Psoas muscle (tissue), 8 donors: ENCODE measurements around the gene TMEM181. TPM values are rescaled to one million over a fixed set of nuclear protein-coding genes. Genes with fewer than 3 reads are reported as not detected.

ENCODE experiments used
- ATAC-seq, 4 donors: fragments of 200-7000 bp; cut with Tn5 transposase; one replicate each; pipeline ENCODE4 v1.9.1; 2020; ENCODE audit warnings: moderate library complexity in 3 of 4, mild to moderate bottlenecking in 2 of 4
- DNase-seq, 2 donors: peaks; one replicate each; pipeline ENCODE4 v3.0.0-alpha.2; 2020
- H3K27ac ChIP-seq: fragments of 200-600 bp; one replicate; pipeline ENCODE4 v1.8.0; 2022
- H3K27me3 ChIP-seq, 3 donors: fragments of 200-600 bp in 1 of 3; one replicate each; pipeline versions ENCODE4 v1.6.1 to v1.8.0; 2013 to 2022; ENCODE audit warnings: low read length in 2 of 3, mild to moderate bottlenecking in 2 of 3, moderate library complexity in 1 of 3; ENCODE audit not compliant: insufficient read depth in 3 of 3
- H3K36me3 ChIP-seq, 2 donors: fragments of 200-600 bp in 1 of 2; one replicate each; pipeline versions ENCODE4 v1.6.1 to v1.8.0; 2013 to 2022; ENCODE audit warnings: low read depth in 1 of 2, mild to moderate bottlenecking in 1 of 2, moderate library complexity in 1 of 2; ENCODE audit not compliant: insufficient read depth in 1 of 2
- H3K4me1 ChIP-seq: fragments of 200-600 bp; one replicate; pipeline ENCODE4 v1.8.0; 2022
- H3K4me3 ChIP-seq: fragments of 200-600 bp; one replicate; pipeline ENCODE4 v1.8.0; 2022; ENCODE audit warnings: mild to moderate bottlenecking
- H3K9me3 ChIP-seq: fragments of 200-600 bp; one replicate; pipeline ENCODE4 v1.8.0; 2022
- WGBS, 3 donors: extraction: QIAGEN DNeasy Blood & Tissue Kit; methylation state at CpG; one replicate each; pipeline versions ENCODE4 v1.1.6 to v1.1.7; 2013; 5-methylcytosine and 5-hydroxymethylcytosine counted together
- intact Hi-C, 2 donors: fragments of 100-400 bp; cut with DNase I; formaldehyde crosslinking; loops; one replicate each; pipeline versions ENCODE4 v1.11.0 to v1.14.2; 2022
- polyA plus RNA-seq, 3 donors: library from polyadenylated mRNA; stranded (reverse); fragments of 200-250 nt; gene quantifications; one replicate each; pipeline ENCODE4 v1.2.3, GENCODE V29; 2013
- total RNA-seq, 4 donors: library from RNA; stranded (reverse); fragmentation: NEBNext Ultra II Directional in 2 of 4; extraction: Animal tissue kit (Norgen Biotek cat#: 25700) in 2 of 4; gene quantifications; one replicate each; pipeline versions ENCODE4 v1.2.1 to v1.2.4, GENCODE V29; 2021 to 2023
- TF ChIP-seq, protein P1 (sequence below): fragments of 200-600 bp; IDR thresholded peaks from one replicate; pipeline ENCODE4 v1.8.0; 2022; ENCODE audit warnings: antibody characterized with exemption
- donor health status: healthy with polysubstance abuse.
- donor health status: DM: no; HTN: no; CAD: no; lungs with moderate emphysema.
- donor health status: Bipolar disorder and iron deficiency.
- donor health status: healthy.
- donor health status: DM: yes; HTN: yes; CAD: no.
- donor health status: DM: no; HTN: no; CAD: no.
- donor health status: DM: no; HTN: no; CAD: no.
- donor health status: DM: yes; HTN: yes; CAD: no.

TMEM181 gene
- total and polyA plus RNA-seq, 7 donors, result 6.8 to 16.2 (median 12.2) TPM

DNA sequence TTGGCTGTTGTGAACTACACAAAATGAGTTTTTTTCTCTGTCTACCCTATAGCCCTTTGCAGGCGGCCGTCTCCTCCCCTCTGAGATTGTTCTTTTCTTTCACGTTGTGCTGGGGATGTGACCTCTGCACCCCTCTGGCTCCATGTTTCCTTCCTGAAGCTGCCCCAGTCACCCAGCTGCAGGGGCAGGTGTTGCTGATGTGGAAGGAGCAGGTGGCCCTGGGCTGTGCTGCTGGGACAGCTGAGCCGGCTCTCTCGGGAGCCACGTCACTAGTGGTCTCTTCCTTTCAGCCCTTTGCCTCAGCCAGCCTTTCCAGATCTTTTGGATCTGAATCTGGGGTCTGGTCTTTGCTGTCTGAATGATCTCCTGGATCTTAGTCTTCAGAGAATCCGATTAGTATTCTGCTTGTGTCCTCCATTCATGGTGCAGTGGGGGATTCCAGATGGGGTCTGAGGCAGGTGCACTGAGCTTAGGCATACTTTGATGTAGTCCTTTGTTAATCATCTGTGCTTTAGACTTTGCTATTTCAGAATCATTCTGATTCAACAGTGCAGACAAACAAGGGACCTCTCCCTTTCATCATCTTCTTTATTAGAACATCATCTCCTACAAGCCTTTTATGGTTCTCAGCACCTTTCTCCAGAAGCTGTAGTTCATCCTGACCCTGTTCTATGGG lies 31.4 kb downstream of the TMEM181 start:
- TF ChIP-seq, protein P1, sequence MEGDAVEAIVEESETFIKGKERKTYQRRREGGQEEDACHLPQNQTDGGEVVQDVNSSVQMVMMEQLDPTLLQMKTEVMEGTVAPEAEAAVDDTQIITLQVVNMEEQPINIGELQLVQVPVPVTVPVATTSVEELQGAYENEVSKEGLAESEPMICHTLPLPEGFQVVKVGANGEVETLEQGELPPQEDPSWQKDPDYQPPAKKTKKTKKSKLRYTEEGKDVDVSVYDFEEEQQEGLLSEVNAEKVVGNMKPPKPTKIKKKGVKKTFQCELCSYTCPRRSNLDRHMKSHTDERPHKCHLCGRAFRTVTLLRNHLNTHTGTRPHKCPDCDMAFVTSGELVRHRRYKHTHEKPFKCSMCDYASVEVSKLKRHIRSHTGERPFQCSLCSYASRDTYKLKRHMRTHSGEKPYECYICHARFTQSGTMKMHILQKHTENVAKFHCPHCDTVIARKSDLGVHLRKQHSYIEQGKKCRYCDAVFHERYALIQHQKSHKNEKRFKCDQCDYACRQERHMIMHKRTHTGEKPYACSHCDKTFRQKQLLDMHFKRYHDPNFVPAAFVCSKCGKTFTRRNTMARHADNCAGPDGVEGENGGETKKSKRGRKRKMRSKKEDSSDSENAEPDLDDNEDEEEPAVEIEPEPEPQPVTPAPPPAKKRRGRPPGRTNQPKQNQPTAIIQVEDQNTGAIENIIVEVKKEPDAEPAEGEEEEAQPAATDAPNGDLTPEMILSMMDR, result no peak
- Histone ChIP-seq H3K4me1 (no peaks in the 10 kb centered on the region), H3K27me3 (no peaks in the 10 kb centered on the region), H3K4me3 (no peak overlapping the region), H3K9me3 (no peaks in the 10 kb centered on the region), H3K36me3 (peaks cover 10 to 94% of the 10 kb centered on the region in 2 donors), H3K27ac (no peak overlapping the region)
- WGBS, 3 donors, result 63 to 75% (median 72%) methylated on average over 7 of the region's 7 CpGs
- DNase-seq (no peak), ATAC-seq (no peak)
- intact Hi-C loops, result no loop called here

DNA sequence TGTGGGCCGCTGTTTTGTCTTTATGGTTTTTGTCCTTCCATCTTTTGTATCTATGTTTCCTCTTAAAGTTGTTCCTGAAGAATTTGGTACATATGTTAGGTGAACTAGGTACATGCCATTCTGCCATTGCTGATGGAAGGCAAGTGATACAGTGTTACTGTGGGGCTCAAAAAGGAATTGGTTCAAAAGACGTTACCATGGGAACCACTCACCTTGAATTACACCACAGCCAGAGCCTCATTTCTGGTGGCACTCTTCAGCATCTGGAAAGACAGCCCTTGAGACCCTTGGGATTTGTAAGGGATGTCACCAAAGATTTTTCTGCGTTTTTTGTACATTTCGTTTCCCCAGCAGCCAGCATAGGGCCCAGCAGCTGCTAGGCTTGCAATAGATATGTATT lies 31.9 kb downstream of the TMEM181 start:
- ATAC-seq (no peak), DNase-seq (no peak)
- intact Hi-C loops, result no loop called here
- Histone ChIP-seq H3K4me3 (no peak overlapping the region), H3K36me3 (peaks cover 10 to 89% of the 10 kb centered on the region in 2 donors), H3K27ac (no peak overlapping the region), H3K9me3 (no peaks in the 10 kb centered on the region), H3K27me3 (no peaks in the 10 kb centered on the region), H3K4me1 (no peaks in the 10 kb centered on the region)
- 87 to 94% (median 92%) methylated on average over 4 of the region's 4 CpGs for WGBS, 3 donors
- TF ChIP-seq, protein P1, result no peak

- 92 to 97% (median 94%) methylated on average over 3 of the region's 3 CpGs for WGBS, 3 donors
These were observed 33.8 kb downstream of the TMEM181 start for GRCh38 chr6:158593670-158594069.

DNA sequence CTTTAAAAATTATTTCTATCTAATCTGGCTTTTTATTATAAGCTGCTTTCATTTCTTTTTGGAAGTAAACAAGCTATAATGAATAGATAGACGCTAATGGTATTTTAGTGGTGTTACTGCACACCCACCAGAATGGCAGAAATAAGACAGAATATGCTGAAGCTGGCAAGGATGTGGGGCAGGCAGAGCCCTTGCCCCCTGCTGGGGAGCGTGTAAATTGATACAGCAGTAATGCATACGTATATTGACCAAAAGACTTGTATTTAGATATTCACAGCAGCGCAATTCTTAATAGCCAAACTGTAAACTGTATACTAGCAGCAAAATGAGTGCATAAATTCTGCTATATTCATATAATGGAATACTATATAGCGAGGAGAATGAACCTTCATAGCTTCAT lies 35.3 kb downstream of the TMEM181 start:
- H3K27ac ChIP-seq, result no peak overlapping the region
- intact Hi-C loops, result no loop called here
- no peak for DNase-seq
- TF ChIP-seq, protein P1, result no peak
- H3K4me3 ChIP-seq, result no peak overlapping the region
- peaks cover 8 to 80% of the 10 kb centered on the region in 2 donors for H3K36me3 ChIP-seq
- WGBS, 3 donors, result 77 to 93% (median 93%) methylated on average over 5 of the region's 5 CpGs
- no peaks in the 10 kb centered on the region for H3K27me3 ChIP-seq
- H3K9me3 ChIP-seq, result no peaks in the 10 kb centered on the region
- no peak for ATAC-seq
- no peaks in the 10 kb centered on the region for H3K4me1 ChIP-seq

More at GRCh38 chr6:158593670-158594069, 33.8 kb downstream of the TMEM181 start:
- TF ChIP-seq, protein P1, result no peak
- H3K36me3 ChIP-seq, result peaks cover 10 to 82% of the 10 kb centered on the region in 2 donors
- no peaks in the 10 kb centered on the region for H3K4me1 ChIP-seq
- H3K9me3 ChIP-seq, result no peaks in the 10 kb centered on the region
- intact Hi-C loops, result no loop called here
- H3K4me3 ChIP-seq, result no peak overlapping the region
- no peak for ATAC-seq
- H3K27ac ChIP-seq, result no peak overlapping the region
- no peak for DNase-seq
- H3K27me3 ChIP-seq, result no peaks in the 10 kb centered on the region

DNA sequence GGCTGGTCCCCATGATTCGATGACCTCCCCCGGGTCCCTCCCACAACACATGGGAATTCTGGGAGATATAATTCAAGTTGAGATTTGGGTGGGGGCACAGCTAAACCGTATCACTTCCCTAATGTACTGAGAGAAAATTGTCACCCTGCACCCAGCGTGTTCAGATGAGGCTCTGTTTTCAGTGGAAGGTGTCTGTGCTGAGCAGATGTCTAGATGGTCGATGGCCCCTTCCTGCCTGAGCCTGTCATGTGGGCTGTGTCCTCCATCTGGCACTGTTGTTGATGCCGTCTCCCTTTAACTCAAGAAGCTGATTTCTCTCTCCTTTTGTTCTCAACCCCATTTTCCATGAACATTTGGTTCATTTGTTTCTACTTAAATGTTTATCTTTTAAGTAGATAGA lies 37.0 kb downstream of the TMEM181 start:
- no peak for ATAC-seq
- TF ChIP-seq, protein P1, result no peak
- 65 to 80% (median 65%) methylated on average over 6 of the region's 6 CpGs for whole genome bisulfite sequencing, 3 donors

More for the DNA sequence above, 37.0 kb downstream of the TMEM181 start:
- Histone ChIP-seq H3K4me1 (no peaks in the 10 kb centered on the region), H3K27ac (no peak overlapping the region), H3K36me3 (peaks cover 2 to 63% of the 10 kb centered on the region in 2 donors), H3K27me3 (no peaks in the 10 kb centered on the region), H3K4me3 (no peak overlapping the region), H3K9me3 (no peaks in the 10 kb centered on the region)
- DNase-seq, result no peak
- intact Hi-C loops, result no loop called here
